ENCODE data around the gene PROM2. TPM values are rescaled to one million over a fixed set of nuclear protein-coding genes. Genes with fewer than 3 reads are reported as not detected.

Gene PROM2
- total RNA-seq, 1 donor from 2014 or later = 2.3 TPM

DNA sequence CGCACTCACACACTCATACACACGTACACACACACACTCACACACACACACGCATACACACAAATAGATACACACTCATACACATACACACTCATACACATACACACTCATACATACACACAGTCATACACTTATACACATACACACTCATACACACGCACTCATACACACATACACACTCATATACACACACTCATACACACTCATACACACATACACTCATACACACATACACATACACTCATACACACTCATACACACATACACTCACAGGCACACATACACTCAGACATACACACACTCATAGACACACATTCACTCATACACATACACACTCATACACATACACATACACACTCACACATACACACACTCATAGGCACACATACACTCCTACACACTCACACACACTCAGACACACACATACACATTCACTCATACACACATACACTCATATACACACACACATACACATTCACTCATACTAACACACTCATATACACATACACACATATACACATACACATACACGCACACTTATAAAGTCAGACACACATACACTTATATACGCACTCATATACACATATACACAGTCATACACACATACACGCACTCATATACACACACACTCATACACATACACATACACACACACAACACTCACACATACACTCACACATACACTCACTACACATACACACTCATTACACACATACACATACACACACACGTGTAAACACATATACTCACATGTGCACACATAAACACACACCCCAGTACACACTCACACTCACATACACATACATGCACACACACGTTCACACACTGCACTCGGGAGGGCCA, 51.6 kb downstream of the PROM2 start:
- DNase-seq (ENCODE audit: low read depth) = no peak
- H3K4me3 ChIP-seq (ENCODE audit: low read depth, low read length) = no peak overlapping the region
- H3K36me3 ChIP-seq (ENCODE audit: control insufficient read depth, insufficient read depth, low read length) = no peaks in the 10 kb centered on the region
- TF ChIP-seq, protein P1, sequence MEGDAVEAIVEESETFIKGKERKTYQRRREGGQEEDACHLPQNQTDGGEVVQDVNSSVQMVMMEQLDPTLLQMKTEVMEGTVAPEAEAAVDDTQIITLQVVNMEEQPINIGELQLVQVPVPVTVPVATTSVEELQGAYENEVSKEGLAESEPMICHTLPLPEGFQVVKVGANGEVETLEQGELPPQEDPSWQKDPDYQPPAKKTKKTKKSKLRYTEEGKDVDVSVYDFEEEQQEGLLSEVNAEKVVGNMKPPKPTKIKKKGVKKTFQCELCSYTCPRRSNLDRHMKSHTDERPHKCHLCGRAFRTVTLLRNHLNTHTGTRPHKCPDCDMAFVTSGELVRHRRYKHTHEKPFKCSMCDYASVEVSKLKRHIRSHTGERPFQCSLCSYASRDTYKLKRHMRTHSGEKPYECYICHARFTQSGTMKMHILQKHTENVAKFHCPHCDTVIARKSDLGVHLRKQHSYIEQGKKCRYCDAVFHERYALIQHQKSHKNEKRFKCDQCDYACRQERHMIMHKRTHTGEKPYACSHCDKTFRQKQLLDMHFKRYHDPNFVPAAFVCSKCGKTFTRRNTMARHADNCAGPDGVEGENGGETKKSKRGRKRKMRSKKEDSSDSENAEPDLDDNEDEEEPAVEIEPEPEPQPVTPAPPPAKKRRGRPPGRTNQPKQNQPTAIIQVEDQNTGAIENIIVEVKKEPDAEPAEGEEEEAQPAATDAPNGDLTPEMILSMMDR (IDR thresholded peaks at IDR 0.05; ENCODE audit: insufficient read depth, low read length, poor library complexity, severe bottlenecking) = no peak
- H3K27me3 ChIP-seq (ENCODE audit: control insufficient read depth, insufficient read depth, low read length) = no peaks in the 10 kb centered on the region

DNA sequence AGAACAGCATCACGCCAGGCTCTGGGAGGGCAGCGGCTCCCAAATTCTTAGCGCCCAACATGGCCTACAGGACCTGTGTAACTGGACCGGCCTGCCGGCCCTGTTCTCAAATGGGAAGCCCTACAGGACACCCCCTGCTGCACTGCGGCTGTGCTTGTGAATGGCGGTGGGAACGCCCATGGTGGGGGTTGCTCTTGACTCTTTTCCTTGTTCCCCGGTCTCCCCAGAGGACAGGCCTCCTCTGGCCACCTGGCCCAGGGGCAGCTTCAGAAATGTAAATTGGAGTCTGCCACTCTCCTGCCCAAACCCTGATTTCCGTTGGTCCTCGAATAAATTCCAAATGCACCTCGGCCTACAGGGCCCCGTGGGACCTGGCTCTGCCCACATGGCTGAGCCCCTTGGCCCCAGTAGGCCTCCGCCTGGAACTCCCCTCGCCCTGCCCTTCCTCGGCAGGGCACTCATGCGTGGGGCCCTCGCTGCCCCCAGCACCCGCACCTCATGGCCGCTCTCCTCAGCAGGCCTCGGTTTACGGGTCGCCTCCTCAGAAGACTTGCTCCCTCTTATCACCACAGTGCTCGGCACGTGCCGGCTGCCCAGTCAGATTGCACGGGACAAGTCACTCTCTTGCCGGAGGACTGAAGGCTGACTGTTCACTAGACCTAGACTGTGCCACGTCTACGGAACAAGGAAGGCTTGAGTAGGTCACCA, 52.3 kb downstream of the PROM2 start:
- H3K4me3 ChIP-seq (ENCODE audit: low read depth, low read length) = no peak overlapping the region
- TF ChIP-seq, protein P1 (IDR thresholded peaks at IDR 0.05; ENCODE audit: insufficient read depth, low read length, poor library complexity, severe bottlenecking) = no peak
- no peak for DNase-seq (ENCODE audit: low read depth)
- H3K27me3 ChIP-seq (ENCODE audit: control insufficient read depth, insufficient read depth, low read length) = no peaks in the 10 kb centered on the region
- H3K36me3 ChIP-seq (ENCODE audit: control insufficient read depth, insufficient read depth, low read length) = no peaks in the 10 kb centered on the region

DNA sequence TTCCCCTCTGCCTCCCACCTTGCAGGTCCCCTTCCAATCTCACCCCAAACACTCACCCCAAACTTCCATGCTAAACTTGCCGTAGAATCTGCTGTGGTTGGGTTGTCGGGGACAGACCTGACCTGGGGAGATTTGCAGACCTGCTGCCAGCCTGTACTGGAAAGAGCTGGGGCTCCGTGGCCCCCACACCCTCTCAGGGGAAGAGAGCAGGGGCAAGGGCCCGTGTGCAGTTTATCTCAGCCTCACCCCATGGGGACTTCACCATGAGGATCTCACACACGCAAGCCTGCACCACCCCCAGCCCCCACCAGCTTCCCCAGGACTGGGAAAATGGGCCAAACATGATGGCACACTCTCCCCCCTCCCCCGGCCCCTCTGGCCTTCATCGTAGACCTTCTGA, 53.6 kb downstream of the PROM2 start:
- no peak for DNase-seq (ENCODE audit: low read depth)
- TF ChIP-seq, protein P1 (IDR thresholded peaks at IDR 0.05; ENCODE audit: insufficient read depth, low read length, poor library complexity, severe bottlenecking) = no peak
- Histone ChIP-seq H3K27me3 (ENCODE audit: control insufficient read depth, insufficient read depth, low read length) (no peaks in the 10 kb centered on the region), H3K4me3 (ENCODE audit: low read depth, low read length) (no peak overlapping the region), H3K36me3 (ENCODE audit: control insufficient read depth, insufficient read depth, low read length) (no peaks in the 10 kb centered on the region)

DNA sequence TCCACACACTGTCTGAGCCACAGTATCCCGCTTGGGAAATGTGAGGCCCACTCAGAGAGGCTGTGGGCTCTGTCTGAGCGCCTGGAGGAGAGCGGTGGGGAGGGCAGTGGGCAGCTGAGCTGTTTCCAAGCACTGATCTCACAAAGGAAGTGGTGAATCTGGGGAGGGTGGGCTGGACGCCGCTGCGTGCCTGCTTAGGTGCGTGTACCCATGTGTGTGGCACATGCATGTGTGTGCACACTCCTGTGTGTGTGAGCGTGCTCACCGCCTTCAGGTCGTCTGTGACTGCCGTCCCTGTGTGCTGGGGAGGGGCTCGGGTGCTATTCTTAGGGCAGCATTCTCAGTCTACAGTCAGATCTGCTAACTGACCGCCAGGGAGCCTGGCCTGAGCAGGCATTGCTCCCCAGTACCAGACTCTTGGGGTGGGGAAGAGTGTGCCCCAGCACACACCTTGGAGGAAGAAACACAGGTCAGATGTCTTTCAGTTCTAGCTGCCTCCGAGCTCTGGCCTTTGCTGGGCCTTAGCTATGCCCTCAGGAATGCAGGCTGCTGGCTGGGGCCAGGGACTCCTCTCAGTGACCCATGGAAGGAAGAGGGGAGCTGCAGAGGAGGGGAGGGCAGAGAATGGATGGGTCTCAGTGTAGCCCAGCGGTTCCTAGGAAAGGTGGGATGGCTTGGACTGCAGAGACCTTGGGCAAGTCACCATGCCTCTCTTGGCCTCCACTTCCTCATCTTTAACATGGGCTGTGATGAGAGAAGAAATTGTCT, 54.3 kb downstream of the PROM2 start:
- DNase-seq (ENCODE audit: low read depth) = no peak
- Histone ChIP-seq H3K36me3 (ENCODE audit: control insufficient read depth, insufficient read depth, low read length) (no peaks in the 10 kb centered on the region), H3K4me3 (ENCODE audit: low read depth, low read length) (no peak overlapping the region), H3K27me3 (ENCODE audit: control insufficient read depth, insufficient read depth, low read length) (no peaks in the 10 kb centered on the region)
- TF ChIP-seq, protein P1 (IDR thresholded peaks at IDR 0.05; ENCODE audit: insufficient read depth, low read length, poor library complexity, severe bottlenecking) = no peak

DNA sequence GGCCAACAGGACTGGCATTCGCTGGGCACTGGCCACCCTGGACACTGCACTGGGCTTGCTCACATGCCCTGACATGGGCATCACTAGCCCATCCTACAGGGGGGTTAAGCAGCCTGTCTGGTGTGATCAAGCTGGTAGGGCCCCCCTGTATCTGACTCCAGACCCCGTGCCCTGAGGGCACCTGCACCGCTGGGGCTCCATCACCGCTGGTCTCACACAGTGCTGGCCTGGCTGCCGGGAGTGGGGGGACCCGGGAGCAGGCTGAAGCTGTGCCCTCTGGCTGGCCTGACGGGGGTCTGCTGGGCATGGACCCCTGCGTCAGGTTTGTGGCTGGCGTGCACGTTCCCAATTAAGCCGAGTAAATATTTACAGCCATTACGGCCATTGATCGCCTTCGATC, 55.2 kb downstream of the PROM2 start:
- TF ChIP-seq, protein P1 (IDR thresholded peaks at IDR 0.05; ENCODE audit: insufficient read depth, low read length, poor library complexity, severe bottlenecking) = no peak
- Histone ChIP-seq H3K27me3 (ENCODE audit: control insufficient read depth, insufficient read depth, low read length) (no peaks in the 10 kb centered on the region), H3K4me3 (ENCODE audit: low read depth, low read length) (no peak overlapping the region), H3K36me3 (ENCODE audit: control insufficient read depth, insufficient read depth, low read length) (no peaks in the 10 kb centered on the region)
- DNase-seq (ENCODE audit: low read depth) = no peak
